Suprapubic skin (tissue), 4 donors: ENCODE data around the gene SAT1.

ENCODE experiments used
- CTCF ChIP-seq, 2 donors: fragments of 200-600 bp in 1 of 2; fragments of 450-650 bp in 1 of 2; sonication (generic) in 1 of 2; IDR thresholded peaks; one replicate each; pipeline ENCODE4 v1.5.1; 2016 to 2019; ENCODE audit warnings: antibody characterized with exemption in 2 of 2, mild to moderate bottlenecking in 1 of 2, moderate library complexity in 1 of 2
- EP300 ChIP-seq: sonication (generic); formaldehyde crosslinking; IDR thresholded peaks from one replicate; pipeline ENCODE4 v1.6.1; 2017; ENCODE audit warnings: antibody characterized with exemption
- POLR2AphosphoS5 ChIP-seq, 3 donors: sonication (generic); formaldehyde crosslinking; IDR thresholded peaks; one replicate each; pipeline ENCODE4 v1.6.1; 2017; ENCODE audit warnings: antibody characterized with exemption in 3 of 3

GRCh38 chrX:23817979-23818336 lies 35.0 kb downstream of the SAT1 start:
- TF ChIP-seq CTCF (IDR thresholded peaks at IDR 0.05) (no peak), POLR2AphosphoS5 (IDR thresholded peaks at IDR 0.05) (no peak), EP300 (no peak)
